MM.1S (cell line): ENCODE results near the gene NDUFA8.

Source experiments
- DNase-seq: peaks from one replicate; pipeline ENCODE4 v3.0.0-alpha.2; 2015
- H2AFZ ChIP-seq: fragments of 300-600 bp; sonication (generic); 2 replicates; pipeline ENCODE4 v1.6.0; 2016; ENCODE audit warnings: antibody characterized with exemption, low read length
- H3F3A ChIP-seq: fragments of 300-600 bp; sonication (generic); 2 replicates; pipeline ENCODE4 v1.6.1; 2016; ENCODE audit warnings: mild to moderate bottlenecking, antibody characterized with exemption, low read length, moderate library complexity, mixed read lengths; ENCODE audit not compliant: insufficient read depth
- H3K27ac ChIP-seq: fragments of 300-600 bp; sonication (generic); 2 replicates; pipeline ENCODE4 v1.5.1; 2016; ENCODE audit warnings: mild to moderate bottlenecking, low read length
- H3K27me3 ChIP-seq: fragments of 300-600 bp; sonication (generic); replicated peaks from 2 replicates; pipeline ENCODE4 v1.6.0; 2016; ENCODE audit warnings: low read length; ENCODE audit not compliant: insufficient read depth
- H3K36me3 ChIP-seq: fragments of 300-600 bp; sonication (generic); replicated peaks from 2 replicates; pipeline ENCODE4 v1.6.1; 2016; ENCODE audit warnings: mild to moderate bottlenecking, low read length, mixed read lengths; ENCODE audit not compliant: insufficient read depth
- H3K4me1 ChIP-seq: fragments of 300-600 bp; sonication (generic); 2 replicates; pipeline ENCODE4 v1.6.1; 2016; ENCODE audit warnings: low read length, mixed read lengths
- H3K4me2 ChIP-seq: fragments of 300-600 bp; sonication (generic); 2 replicates; pipeline ENCODE4 v1.6.0; 2016; ENCODE audit warnings: low read depth, low read length
- H3K4me3 ChIP-seq: fragments of 300-600 bp; sonication (generic); 2 replicates; pipeline ENCODE4 v1.5.1; 2016; ENCODE audit warnings: low read length, mixed read lengths
- H3K79me2 ChIP-seq: fragments of 300-600 bp; sonication (generic); 2 replicates; pipeline ENCODE4 v1.6.1; 2016; ENCODE audit warnings: mixed run types, low read length, mixed read lengths
- H3K9ac ChIP-seq: fragments of 300-600 bp; sonication (generic); 2 replicates; pipeline ENCODE4 v1.6.1; 2016; ENCODE audit warnings: low read length, mixed read lengths
- H3K9me2 ChIP-seq: fragments of 300-600 bp; sonication (generic); replicated peaks from 2 replicates; pipeline ENCODE4 v1.6.1; 2016; ENCODE audit warnings: mild to moderate bottlenecking, low read length, mixed read lengths; ENCODE audit not compliant: insufficient read depth
- H3K9me3 ChIP-seq: fragments of 300-600 bp; sonication (generic); replicated peaks from 2 replicates; pipeline ENCODE4 v1.6.1; 2016; ENCODE audit warnings: mild to moderate bottlenecking, low read length, mixed read lengths; ENCODE audit not compliant: insufficient read depth
- H4K20me1 ChIP-seq: fragments of 300-600 bp; sonication (generic); 2 replicates; pipeline ENCODE4 v1.6.1; 2016; ENCODE audit warnings: mild to moderate bottlenecking, low read length, moderate library complexity, mixed read lengths; ENCODE audit not compliant: insufficient read depth
- EZH2 ChIP-seq: fragments of 300-600 bp; sonication (generic); optimal IDR thresholded peaks from 2 replicates; pipeline ENCODE3; 2017; ENCODE audit warnings: low read depth, mild to moderate bottlenecking, antibody characterized with exemption, low read length, mixed read lengths
- EZH2phosphoT487 ChIP-seq: fragments of 300-600 bp; sonication (generic); IDR thresholded peaks from 2 replicates; pipeline ENCODE4 v1.6.1; 2018; ENCODE audit warnings: antibody characterized with exemption, low read length
- TF ChIP-seq, protein P1 (sequence below): fragments of 300-600 bp; sonication (generic); IDR thresholded peaks from 2 replicates; pipeline ENCODE4 v1.5.1; 2016; ENCODE audit warnings: antibody characterized with exemption, low read length, mixed read lengths

The NDUFA8 gene

DNA sequence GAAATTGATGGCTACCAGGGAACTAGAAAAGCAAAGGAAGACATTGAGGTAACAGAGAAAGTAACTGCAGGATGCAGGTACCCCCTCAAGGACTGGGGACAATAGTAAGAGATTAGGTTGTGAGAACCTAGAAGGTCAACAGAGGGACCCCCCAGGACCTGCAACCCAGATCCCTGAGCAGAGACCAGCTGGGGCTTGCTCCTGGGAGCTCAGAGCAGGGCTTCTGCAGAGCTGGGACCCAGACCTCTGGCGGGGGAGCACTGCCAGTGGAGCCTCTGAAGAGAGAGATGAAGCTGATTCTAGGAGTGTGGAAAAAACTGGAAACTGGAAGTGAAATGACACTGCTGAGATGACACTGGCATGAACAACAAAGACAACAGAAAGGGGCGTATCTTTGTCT lies 17.3 kb upstream of the NDUFA8 start:
- no peaks in the 10 kb centered on the region for H3K79me2 ChIP-seq
- TF ChIP-seq EZH2phosphoT487 (no peak), EZH2 (no peak)
- TF ChIP-seq, protein P1, sequence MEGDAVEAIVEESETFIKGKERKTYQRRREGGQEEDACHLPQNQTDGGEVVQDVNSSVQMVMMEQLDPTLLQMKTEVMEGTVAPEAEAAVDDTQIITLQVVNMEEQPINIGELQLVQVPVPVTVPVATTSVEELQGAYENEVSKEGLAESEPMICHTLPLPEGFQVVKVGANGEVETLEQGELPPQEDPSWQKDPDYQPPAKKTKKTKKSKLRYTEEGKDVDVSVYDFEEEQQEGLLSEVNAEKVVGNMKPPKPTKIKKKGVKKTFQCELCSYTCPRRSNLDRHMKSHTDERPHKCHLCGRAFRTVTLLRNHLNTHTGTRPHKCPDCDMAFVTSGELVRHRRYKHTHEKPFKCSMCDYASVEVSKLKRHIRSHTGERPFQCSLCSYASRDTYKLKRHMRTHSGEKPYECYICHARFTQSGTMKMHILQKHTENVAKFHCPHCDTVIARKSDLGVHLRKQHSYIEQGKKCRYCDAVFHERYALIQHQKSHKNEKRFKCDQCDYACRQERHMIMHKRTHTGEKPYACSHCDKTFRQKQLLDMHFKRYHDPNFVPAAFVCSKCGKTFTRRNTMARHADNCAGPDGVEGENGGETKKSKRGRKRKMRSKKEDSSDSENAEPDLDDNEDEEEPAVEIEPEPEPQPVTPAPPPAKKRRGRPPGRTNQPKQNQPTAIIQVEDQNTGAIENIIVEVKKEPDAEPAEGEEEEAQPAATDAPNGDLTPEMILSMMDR: no peak
- no peak overlapping the region for H3K4me2 ChIP-seq
- H3F3A ChIP-seq: no peaks in the 10 kb centered on the region
- no peaks in the 10 kb centered on the region for H3K9me2 ChIP-seq
- H2AFZ ChIP-seq: no peak overlapping the region
- no peaks in the 10 kb centered on the region for H3K4me1 ChIP-seq
- no peaks in the 10 kb centered on the region for H4K20me1 ChIP-seq
- no peak overlapping the region for H3K27ac ChIP-seq
- no peaks in the 10 kb centered on the region for H3K9me3 ChIP-seq
- H3K27me3 ChIP-seq: no peaks in the 10 kb centered on the region
- H3K4me3 ChIP-seq: no peak overlapping the region
- no peak for DNase-seq
- H3K36me3 ChIP-seq: no peaks in the 10 kb centered on the region
- H3K9ac ChIP-seq: no peak overlapping the region

DNA sequence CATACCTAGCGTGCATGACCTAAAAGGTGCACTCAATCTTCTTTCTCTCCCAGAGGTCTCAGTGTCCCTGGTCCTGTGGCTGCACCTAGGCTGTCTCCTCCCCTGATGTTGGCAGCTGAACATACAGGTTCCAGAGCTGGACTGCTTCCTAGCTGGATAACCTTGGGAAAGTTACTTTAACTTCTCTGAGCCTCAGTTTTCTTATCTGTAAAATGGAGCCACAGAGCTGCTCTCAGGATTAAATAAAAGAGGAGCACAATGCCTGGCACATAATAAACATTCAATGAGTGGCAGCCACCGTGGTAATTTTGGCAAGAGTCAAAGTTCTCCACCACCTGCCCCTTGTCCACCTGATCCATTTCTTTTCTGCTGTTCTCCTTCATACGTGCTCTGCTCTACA lies 14.1 kb upstream of the NDUFA8 start:
- no peaks in the 10 kb centered on the region for H3K27me3 ChIP-seq
- TF ChIP-seq EZH2 (no peak), EZH2phosphoT487 (no peak)
- TF ChIP-seq, protein P1: no peak
- no peaks in the 10 kb centered on the region for H3F3A ChIP-seq

DNA sequence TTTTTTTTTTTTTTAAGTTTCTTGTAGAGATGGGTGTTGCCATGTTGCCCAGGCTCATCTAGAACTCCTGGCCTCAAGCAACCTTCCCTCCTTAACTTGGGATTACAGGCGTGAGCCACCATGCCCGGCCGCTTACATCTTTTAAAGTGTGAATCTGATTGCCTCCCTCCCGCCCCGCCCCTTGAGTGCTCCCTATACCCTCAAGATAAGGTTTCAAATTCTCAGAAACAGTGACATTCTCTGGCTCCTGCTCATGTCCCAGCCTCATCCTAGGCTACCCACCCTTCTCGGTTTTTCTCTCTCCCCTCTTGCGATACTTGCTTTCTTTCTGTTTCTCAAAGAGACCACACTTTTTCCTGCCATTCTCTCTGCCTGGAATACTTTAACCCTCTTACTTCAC lies 12.6 kb upstream of the NDUFA8 start:
- no peak overlapping the region for H3K9ac ChIP-seq
- H3K4me3 ChIP-seq: no peak overlapping the region
- no peak overlapping the region for H3K27ac ChIP-seq
- DNase-seq: no peak
- H3K36me3 ChIP-seq: no peaks in the 10 kb centered on the region
- H2AFZ ChIP-seq: no peak overlapping the region
- no peak overlapping the region for H3K4me2 ChIP-seq
- H4K20me1 ChIP-seq: no peaks in the 10 kb centered on the region
- no peaks in the 10 kb centered on the region for H3K9me3 ChIP-seq
- H3K4me1 ChIP-seq: no peaks in the 10 kb centered on the region
- no peaks in the 10 kb centered on the region for H3K9me2 ChIP-seq
- H3F3A ChIP-seq: no peaks in the 10 kb centered on the region
- no peaks in the 10 kb centered on the region for H3K27me3 ChIP-seq
- H3K79me2 ChIP-seq: no peaks in the 10 kb centered on the region
- no peak for TF ChIP-seq EZH2
- TF ChIP-seq EZH2phosphoT487: no peak
- TF ChIP-seq, protein P1: no peak

More for the DNA sequence above, 14.1 kb upstream of the NDUFA8 start:
- H4K20me1 ChIP-seq: no peaks in the 10 kb centered on the region
- H2AFZ ChIP-seq: no peak overlapping the region
- no peaks in the 10 kb centered on the region for H3K36me3 ChIP-seq
- H3K9ac ChIP-seq: no peak overlapping the region
- no peaks in the 10 kb centered on the region for H3K9me3 ChIP-seq
- H3K4me3 ChIP-seq: no peak overlapping the region
- no peaks in the 10 kb centered on the region for H3K9me2 ChIP-seq
- H3K4me2 ChIP-seq: no peak overlapping the region
- no peak overlapping the region for H3K27ac ChIP-seq
- no peaks in the 10 kb centered on the region for H3K79me2 ChIP-seq
- no peak for DNase-seq
- no peaks in the 10 kb centered on the region for H3K4me1 ChIP-seq
